Embryonic facial prominence (tissue), 1 donor: ENCODE data around the gene FBXL3.
A peak's percentile ranks its signal among the peaks of the same experiment; 100 is the strongest.

Experiments used
- DNase-seq: peaks from one replicate; pipeline ENCODE4 v3.0.0-alpha.2; 2016; ENCODE audit errors: extremely low spot score

The FBXL3 gene, protein sequence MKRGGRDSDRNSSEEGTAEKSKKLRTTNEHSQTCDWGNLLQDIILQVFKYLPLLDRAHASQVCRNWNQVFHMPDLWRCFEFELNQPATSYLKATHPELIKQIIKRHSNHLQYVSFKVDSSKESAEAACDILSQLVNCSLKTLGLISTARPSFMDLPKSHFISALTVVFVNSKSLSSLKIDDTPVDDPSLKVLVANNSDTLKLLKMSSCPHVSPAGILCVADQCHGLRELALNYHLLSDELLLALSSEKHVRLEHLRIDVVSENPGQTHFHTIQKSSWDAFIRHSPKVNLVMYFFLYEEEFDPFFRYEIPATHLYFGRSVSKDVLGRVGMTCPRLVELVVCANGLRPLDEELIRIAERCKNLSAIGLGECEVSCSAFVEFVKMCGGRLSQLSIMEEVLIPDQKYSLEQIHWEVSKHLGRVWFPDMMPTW

DNA sequence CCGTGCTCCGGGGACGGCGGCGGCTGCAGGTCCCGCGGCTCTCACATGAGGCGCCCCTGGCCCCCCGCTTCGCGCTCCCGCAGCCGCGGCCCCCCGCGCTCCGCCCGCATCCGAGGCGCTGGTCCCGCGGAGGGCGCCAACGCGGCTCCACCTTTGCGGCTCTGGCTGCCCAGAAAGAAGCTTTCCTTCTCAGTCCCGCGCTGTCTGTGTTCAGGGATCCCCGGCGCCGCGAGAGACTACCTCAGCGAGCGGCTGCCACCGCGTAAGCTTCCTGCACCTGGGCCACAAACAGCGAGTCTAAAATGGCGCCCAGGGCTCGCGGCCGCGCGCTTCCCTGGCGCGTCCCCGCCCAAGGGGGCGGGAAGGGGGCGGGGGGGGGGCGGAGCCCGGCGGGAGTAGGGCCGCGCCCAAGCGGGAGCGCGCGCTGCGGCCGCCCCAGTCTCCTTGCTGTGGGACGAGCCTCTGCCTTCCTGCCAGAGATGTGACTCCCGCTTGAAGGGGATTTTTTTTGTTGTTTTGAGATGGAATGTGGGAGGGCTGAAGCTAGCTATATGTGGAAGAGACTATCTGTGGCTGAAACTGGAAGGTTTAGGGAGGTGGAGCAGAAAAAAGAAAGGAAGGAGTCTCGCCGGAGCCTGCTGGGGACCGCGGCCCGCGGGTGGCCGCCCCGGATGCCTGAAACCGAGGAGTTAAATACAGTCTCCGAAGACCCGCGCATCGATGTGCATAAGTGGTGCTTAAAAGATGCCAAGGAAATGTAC, at the start of gene FBXL3:
Gene FBXL3 (minus strand): TSS at position 299 of the 761 bp plus-strand sequence. CDS start 5,299 bp downstream, outside the sequence.
- peak; percentile 75 for DNase-seq

DNA sequence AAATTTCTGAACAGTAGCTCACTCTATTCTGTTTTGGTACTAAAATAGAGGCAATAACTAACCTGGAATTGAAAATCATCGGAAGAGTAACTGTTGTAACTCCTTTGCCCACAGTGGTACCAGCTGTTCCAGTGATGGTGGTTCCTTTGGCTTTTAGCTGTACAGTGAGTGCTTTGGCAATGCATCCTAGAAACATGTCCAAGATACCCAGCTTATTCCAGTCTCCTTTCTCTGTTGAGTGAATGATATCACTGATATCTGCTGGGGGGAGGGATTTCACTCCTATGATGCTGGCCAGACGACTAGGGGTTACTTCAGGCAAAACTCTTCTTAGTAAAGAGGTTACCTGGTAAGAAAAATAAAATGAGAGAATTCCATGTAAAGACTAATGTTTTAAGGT, 40.6 kb upstream of the FBXL3 start:
- no peak for DNase-seq

DNA sequence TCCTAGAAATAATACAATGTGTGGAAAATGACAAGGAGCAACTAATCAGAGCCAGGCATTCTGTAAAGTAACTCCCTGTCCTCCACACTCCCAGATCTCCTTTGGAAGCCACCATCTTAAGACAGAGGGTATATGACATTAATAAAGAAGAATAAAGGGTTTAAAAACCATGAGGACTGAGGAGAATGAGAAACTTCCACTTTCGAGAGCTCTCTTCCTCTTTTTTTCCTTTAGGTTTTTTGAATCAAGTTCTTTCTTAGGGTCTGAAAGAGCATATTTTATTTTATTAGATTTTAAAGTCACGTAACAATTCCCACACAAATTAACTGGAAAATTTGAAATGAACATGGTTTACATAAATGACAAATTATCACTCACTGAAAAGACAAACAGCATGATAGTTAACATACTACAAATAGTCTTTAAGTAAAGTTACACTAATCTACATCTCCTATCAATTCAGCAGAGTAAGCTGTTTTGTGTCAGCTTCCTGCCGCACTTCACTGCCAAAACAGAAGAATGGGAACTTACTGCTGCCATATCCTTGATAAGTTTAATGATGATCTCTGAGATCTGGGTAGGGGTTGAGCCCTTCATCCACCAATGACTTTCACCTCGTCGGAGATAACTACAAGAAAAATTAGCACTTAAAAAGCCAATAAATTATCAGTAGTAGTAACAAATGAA, 38.6 kb upstream of the FBXL3 start:
- no peak for DNase-seq

DNA sequence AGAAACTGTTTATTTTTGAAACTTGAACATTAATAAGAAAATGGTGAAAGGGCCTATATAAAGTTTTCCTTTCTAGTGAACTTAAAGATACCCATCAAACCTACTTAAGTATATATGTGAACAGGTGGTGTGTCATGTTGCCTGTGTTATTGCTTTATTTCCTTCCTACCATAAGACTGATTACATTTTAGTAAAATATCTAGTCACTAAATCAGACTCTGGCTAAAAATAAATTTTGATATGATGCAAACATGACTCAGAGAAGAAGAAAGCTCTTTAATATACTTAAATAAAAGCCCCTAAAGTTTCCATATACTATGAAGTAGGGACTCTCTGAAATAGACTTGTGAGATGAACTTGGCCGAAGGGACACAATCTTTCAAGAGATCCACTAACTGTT, 35.1 kb upstream of the FBXL3 start:
- no peak for DNase-seq

DNA sequence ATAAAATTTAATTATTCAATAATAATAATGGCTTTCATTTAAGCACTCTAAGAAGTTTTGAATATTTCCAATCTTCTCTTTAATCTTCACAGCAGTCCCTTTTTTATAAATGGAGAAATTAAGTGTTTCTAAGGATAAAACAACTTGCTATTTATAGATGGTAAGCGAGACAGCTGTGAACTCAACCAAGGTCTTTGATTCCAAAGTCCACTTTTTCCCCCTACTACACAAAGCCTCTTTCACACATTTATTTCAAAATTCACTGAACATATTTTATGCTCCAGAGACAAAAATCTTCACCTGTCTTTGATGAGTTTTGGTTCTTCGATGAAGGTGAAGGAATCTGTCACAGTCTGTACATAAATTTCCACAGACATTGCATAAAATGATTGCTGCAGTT, 34.4 kb upstream of the FBXL3 start:
- no peak for DNase-seq

DNA sequence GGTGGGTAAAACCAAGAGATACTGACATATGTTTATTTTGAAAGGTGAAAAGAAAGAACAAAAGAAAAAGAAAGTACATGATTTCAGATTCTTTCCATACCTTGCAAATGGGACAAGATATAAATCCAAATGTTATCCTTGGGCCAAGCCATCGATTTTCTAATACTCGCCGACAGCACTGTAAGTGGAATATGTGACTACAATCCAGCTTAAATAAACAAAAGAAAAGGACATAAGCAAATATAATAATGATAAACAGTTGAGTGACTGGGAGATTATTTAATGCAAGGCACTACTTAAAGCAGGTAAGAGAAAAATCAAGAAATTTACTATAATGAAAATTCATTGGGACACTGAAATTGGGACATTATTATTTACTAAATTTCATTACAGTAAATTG, 29.9 kb upstream of the FBXL3 start:
- DNase-seq: no peak

DNA sequence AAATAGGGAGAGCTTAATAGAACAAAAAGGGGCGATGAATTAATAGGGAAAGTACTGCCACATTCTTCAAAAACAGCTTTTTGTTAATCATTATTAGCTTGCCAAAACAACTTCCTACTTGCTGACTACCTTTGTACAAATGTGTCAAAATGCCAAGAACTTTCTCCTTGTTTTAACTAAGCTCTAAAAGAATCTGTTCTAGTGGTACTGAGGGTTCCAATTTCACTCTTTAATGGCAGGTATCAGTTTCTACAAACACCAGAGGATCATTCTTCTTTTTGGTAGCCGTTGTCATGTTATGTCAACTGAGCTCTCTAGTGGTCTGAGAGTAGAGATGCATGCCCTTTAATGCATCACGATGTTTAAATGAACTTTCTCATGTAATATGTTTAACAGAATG, 29.4 kb upstream of the FBXL3 start:
- DNase-seq: no peak

DNA sequence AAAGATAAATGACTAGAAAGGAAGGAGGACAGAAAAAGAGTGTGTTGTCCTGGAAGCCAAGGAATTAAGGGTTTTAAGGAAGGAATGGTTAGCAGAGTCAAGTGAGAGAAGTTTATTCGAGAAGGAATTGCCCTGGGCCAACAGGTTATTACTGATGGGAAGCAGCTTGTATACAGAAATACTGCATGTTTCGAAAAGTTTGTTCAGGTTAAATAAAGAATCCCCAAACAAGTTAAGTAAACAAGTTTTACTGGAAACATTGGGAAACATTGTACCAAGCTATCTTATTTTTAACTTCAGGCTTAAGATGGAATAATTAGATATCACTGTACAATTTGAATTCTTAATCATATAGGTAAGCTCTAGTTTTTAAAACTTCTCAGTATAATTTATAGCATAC, 28.2 kb upstream of the FBXL3 start:
- DNase-seq: no peak

DNA sequence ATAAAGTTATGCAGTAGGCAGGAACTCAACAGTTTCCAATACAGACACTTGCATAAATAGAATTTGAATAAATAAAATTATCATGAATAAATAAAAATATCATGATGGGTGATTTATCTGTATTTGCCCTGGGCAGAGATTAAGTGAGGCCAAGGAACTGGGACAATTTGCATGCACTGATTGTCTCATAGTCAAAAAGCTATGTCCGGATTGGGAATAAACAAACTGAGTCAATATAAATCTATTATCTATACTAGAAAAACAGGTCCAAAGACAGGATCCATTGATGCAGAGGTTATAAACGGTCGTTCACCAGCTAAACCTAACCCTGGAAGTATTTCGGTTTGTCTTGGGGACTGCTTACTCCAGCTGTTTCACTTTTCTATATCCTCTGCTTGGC, 26.2 kb upstream of the FBXL3 start:
- no peak for DNase-seq

DNA sequence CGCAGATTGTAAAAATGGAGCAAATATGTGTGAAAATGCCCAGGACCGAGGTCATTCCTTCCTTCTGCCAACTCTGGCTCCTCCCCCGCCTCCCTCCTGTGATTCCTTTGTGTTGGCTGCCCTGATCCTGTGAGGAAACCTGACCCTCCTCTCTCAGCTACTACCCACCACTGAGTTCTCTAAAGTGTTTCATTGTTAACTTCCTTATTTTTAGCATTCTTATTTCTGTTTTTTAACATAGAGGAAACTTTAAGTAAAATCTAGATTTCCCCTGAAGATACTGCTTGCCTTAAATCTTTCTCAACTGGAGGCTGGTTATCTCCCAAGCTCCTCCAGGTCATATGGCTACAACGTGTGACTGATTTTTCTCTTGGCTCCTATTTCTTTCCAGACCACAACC, 21.7 kb upstream of the FBXL3 start:
- DNase-seq: no peak

DNA sequence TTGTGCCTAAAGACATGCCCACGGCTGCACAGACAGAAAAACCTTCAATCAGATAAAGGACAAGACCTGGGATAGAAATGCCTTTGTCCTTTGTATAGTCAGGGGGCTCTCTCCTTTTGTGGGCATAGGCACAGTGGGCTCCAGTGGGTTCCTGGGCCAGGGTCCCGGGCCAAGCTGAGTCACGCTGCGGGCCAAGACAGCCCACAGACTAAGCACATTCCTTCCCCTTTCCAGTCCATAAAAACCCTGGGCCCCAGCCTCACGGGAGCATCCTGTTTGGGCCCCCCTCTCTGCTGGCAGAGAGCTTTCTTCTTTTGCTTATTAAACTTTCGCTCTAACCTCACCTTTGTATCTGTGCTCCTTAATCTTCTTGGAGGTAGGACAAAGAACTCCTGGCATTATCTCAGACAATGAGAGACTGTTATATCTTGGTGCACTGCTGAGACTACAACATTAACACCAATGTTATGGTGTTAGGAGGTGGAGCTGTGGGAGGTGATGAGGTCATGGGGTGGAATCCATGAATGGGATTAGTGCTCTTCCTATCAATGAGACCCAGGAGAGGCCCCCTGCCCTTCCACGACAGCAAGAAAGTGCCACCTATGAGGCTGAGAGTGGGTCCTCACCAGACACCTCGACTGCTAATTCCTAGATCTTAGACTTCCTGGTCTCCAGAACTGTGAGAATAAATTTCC, 20.8 kb upstream of the FBXL3 start:
- no peak for DNase-seq

DNA sequence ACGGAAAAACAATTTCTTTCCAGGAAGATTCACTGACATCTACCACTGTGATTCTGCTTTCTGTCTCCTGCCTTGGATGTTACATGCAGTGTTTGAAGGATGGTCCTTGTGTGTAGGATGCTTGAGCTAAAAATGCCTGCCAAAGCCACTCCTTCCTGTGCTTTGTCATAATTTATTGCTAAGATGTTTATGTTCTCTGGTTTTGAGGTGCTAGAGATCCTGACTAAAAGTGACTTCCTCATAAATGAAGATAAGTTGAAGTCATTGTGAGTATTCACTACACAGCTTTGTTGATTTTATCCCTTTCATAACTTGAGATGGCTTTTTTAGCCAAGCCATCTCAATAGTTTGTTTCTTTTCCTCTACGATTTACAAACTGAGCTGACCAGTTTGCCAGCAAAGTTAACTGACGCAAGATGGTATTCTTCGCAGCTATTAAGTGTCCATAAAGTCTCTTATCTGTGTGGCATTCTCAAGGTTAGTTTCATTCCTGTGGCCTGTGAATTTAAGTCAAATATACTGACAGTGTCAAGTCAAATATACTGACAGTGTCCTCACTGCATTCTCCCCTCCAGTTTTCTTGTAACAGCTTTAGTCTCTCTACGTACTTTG, 15.7 kb upstream of the FBXL3 start:
- DNase-seq: no peak

DNA sequence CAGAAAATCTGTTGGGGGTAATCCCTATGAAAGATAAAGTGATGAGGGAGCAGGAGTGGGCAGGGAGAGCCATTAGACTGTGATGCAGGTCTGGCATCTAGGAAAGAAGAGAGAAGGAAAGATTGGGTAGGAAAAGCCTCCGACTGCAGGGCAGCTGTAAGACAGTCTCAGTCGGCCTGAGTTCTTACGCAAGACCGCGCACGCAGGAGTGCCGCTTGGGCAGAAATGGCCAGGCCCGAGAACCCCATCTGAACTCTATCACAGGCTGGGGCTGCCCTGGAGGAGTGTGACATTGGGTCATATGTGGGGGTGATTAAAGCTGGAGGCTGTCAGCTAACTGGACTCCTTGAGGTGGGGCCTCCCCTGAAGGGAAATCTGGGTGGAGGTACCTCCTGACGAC, 13.9 kb upstream of the FBXL3 start:
- no peak for DNase-seq

DNA sequence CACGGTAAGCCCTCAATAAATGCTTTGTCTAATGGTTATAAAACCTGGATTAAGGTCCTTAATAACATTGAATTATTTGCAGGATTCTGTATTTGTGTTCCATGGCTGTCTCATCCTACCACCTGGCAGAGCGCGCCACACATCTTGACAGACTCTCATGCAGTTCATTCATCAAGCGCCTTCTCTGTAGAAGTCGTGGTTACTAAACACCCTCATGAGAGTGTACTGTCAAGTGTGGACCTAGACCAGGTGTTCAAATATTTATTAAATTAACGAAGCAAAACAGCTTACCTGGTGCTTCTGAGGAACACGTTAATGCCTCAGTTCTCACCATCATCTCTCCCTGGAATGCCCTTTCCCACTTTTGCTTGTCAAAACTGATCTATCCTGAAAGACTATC, 13.1 kb upstream of the FBXL3 start:
- DNase-seq: no peak

DNA sequence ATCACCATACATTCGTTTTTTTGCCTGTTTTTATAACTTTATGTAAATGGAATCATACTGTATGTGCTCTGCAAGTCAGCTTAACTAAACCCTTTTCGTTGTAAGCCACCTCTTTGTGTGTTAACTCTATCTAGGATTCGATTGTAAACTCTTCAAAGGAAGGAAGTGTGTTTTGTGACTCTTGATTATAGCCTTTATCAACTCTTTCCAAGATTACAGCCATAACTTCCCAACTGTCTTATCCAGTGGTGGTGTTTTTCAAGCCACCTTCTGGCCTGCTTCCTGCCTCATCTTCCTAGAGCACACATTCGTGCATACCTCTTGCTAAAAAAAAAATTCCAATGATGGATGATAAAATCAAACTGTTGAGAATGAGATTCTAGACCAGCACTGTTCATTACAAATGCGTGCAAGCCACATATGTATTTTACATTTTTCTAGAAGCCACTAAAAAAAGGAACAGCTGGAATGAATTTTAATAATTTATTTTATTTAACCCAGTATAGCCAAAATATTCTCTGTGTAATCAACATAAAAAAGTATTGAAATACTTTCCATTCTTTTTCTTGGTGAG, 12.0 kb upstream of the FBXL3 start:
- no peak for DNase-seq

DNA sequence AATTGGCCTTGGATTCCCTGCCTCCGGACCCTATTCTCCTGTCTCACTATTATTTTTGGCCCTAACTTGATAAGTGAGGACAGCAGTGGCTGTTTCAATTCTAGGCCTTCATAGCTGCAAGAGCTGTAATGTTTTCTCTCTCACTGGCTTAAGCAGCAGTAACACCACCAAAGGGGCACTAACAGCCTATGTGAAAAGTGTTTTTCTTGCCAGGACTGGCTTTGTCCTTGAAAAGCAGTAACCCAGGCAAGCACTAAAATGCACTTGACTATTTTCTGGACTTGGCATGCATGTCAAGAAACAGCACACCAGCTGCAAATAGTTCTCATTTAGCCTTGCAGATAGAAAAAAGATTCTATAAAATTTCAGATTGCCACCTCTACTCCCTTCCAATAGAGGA, 9.3 kb upstream of the FBXL3 start:
- no peak for DNase-seq

DNA sequence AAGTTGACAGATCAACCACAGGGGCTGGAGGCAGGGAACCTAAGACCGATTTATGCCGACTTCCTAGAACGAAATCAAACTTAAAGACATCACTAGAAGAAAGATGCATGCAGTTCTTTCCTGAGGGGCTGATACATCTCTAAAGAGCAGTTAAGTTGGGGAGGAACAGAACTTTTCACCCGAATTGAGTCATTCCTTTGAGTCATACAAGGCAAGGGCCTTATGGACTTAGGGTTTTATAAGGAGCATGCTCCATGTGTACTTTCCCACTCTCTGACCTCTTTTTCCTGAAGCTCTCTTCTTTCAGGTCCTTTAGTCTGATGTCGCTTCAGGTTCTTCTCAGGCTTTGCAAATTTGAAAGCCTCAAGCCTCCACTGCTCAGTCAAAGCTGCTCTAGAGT, 7.9 kb upstream of the FBXL3 start:
- DNase-seq: no peak

DNA sequence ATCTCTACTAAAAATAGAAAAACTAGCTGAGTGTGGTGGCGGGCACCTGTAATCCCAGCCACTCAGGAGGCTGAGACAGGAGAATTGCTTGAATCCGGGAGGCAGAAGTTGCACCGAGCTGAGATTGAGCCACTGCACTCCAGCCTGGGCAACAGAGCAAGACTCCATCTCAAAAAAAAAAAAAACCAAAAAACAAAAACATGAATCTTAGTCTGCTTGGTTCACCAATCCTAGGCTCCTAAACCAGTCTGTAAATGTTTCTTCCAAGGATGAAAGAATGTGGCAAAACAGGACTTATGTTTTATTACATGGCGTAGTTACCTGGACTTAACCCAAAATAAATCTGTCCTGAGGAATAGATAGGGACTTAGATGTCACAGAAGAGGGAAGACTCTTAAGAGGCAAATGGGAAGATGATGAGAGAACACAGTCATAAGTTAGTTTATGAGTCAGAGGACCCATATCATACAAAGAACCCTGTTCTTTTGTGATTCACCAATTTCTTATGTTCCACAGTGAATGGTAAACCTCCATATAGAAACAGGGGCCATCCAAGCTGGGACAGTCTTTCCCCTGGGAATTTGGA, 6.9 kb upstream of the FBXL3 start:
- no peak for DNase-seq

DNA sequence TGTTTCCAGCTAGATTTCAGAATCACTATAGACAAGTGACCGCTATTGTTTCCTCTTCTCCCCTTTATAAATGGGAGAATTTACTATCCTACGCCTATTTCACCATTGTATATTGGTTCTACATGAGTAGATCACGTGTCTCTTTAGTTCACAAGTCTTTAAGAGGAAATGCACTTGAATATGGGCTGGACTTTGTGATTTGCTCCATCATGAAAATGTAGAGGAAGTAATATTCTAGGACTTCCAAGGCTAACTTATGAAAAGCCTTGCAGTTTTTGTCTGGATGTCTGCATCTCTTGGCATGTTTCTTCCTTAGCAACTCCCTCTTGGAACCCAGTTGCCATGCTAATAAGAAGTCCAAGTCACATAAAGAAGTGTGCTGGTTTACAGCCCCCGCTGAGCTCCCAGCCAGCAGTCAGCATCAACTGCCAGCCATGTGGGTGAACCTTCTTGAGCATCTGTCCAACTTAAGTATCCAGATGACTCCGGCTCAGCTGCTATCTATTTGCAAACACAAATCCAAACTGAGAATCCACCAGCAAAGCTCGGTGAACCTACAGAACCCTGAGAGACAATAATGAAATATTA, 4.8 kb upstream of the FBXL3 start:
- no peak for DNase-seq

DNA sequence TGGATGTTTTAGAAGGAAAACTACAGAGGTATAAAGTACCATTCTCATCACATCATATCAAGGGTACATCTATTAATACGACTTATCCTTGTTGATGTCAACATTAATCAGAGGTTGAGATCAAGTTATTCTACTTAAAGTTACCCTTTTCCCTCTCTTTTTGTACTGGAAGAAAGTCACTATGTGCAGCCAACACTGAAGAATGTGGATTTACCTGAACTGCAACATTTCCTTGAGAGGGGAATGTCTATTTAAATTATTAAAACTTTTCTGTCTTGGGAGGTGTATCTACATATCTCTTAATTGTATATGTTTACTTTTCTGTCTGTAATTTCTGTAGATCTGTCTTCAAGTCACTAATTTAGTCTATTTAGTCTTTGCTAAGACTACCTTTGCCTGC, 2.5 kb upstream of the FBXL3 start:
- no peak for DNase-seq

DNA sequence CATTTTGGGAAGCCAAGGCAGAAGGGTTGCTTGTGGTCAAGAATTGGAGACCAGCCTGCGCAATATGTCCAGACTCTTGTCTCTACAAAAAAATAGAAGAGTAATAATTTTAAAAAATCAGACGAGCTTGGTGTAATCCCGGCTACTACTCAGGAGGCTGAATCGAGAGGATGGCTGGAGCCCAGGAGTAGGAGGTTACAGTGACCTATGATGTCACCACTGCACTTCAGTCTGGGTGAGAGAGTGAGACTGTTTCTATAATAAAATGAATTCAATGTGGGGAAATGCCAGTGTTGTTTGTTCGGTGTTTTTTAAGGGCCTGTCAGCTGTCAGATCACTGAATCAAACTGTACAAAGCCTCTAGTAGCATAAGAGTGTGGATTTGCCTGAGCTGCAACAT, 1.2 kb upstream of the FBXL3 start:
- DNase-seq: no peak
